Activated CD4-positive, alpha-beta memory T cell treated with anti-CD3 and anti-CD28 coated beads for 36 hours (primary cell): ENCODE measurements around the gene FOXM1. TPM values are rescaled to one million over a fixed set of nuclear protein-coding genes. Genes with fewer than 3 reads are reported as not detected.
"Not testable (repeated sequence)": the region's sequence is repeated elsewhere in the genome, so short reads cannot be mapped to it uniquely, and the experiment has no call there.

Experiments
- CTCF ChIA-PET: fragments of 350-600 bp; sonication (Branson Sonifier 250); formaldehyde crosslinking; loops from one replicate; lab custom pipeline; 2021; ENCODE audit warnings: antibody characterized with exemption, inconsistent platforms; lab: Charles Lee
- POLR2A ChIA-PET: fragments of 350-600 bp; sonication (Branson Sonifier 250); formaldehyde crosslinking; loops from one replicate; lab custom pipeline; 2021; ENCODE audit warnings: antibody characterized with exemption; lab: Charles Lee
- DNase-seq: peaks from one replicate; pipeline ENCODE4 v3.0.0-alpha.2; 2020
- H3K27ac Mint-ChIP-seq: one replicate; pipeline ENCODE4 v1.8.0; 2021; ENCODE audit warnings: mixed read lengths
- H3K27me3 Mint-ChIP-seq: one replicate; pipeline ENCODE4 v1.8.0; 2021; ENCODE audit warnings: mixed read lengths
- H3K36me3 Mint-ChIP-seq: one replicate; pipeline ENCODE4 v1.8.0; 2021; ENCODE audit warnings: mixed read lengths
- H3K4me1 Mint-ChIP-seq: one replicate; pipeline ENCODE4 v1.8.0; 2021; ENCODE audit warnings: low read depth, mixed read lengths
- H3K4me3 Mint-ChIP-seq: one replicate; pipeline ENCODE4 v1.8.0; 2021; ENCODE audit warnings: mild to moderate bottlenecking, mixed read lengths
- H3K9me3 Mint-ChIP-seq: one replicate; pipeline ENCODE4 v1.8.0; 2021; ENCODE audit warnings: mixed read lengths
- intact Hi-C: fragments of 100-400 bp; cut with micrococcal nuclease; formaldehyde crosslinking; loops from one replicate; pipeline ENCODE4 v1.15.1; 2023
- total RNA-seq, 2 experiments: library from RNA; stranded (reverse); gene quantifications; one replicate each; pipeline ENCODE4 v1.2.3, GENCODE V29; 2021

The FOXM1 gene
- total RNA-seq, 2 experiments from 2014 or later, result 79.3 to 80.0 TPM

DNA sequence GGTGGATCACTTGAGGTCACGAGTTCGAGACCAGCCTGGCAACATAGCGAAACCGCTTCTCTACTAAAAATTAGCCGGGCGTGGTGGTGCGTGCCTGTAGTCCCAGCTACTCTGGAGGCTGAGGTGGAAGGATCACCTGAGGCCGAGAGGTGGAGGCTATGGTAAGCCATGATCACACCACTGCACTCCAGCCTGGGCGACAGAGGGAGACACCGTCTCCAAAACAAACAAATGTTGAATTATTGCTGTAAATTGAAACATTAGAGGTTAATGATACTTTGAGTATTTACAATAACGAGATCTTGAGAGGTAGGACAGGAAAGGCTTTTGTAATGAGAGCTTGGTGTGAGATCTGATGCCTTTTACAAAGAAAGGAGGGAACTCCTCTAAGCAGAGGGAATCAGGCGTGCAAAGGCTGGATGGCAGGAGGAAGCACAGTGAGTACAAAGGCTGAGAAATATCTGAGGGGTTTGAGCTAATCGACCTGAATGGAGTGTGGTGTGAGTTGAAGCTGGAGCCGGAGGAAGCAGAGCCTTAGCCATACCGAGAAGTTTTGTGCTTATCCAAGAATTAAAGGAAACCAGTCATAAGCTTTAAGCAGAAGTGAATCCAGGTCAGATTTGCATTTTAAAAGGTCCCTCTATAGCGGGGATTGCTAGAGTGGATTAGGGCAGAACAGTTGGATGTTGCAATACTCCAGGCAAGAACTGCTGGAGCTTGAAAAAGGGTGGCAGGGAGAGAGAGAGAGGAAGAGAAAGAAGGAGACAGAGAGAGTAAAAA is 1.2 kb upstream of the FOXM1 start:
- H3K4me1 Mint-ChIP-seq, result peaks cover 41% of the 10 kb centered on the region
- peaks cover 42% of the 10 kb centered on the region for H3K36me3 Mint-ChIP-seq
- H3K27me3 Mint-ChIP-seq, result no peaks in the 10 kb centered on the region
- intact Hi-C loops, result loop anchor here (1.0 to 10.0 kb wide), 5 partner anchors 10 to 877 kb away; partner anchors contain the start of genes CRACR2A, FKBP4, ITFG2 and TULP3
- DNase-seq, result peak; percentile 35
- ChIA-PET CTCF (interaction anchor here (0.7 to 1.6 kb wide), 5 partner anchors 13 to 198 kb away, joined by 3 to 10 read pairs (median 4); partner anchors contain the start of genes ITFG2 and TULP3), POLR2A (interaction anchor here (1.6 to 2.6 kb wide), 3 partner anchors 10 to 12 kb away, joined by 5 to 26 read pairs (median 6); partner anchors contain the start of gene TULP3)
- peak overlapping the region; percentile 97 for H3K27ac Mint-ChIP-seq
- H3K9me3 Mint-ChIP-seq, result no peaks in the 10 kb centered on the region
- peak overlapping the region; percentile 85 for H3K4me3 Mint-ChIP-seq

- DNase-seq, result peak; percentile 57
- Mint-ChIP-seq H3K4me3 (peak overlapping the region; percentile 95), H3K36me3 (peaks cover 48% of the 10 kb centered on the region), H3K9me3 (no peaks in the 10 kb centered on the region), H3K27ac (peak overlapping the region; percentile 95), H3K27me3 (no peaks in the 10 kb centered on the region), H3K4me1 (peaks cover 32% of the 10 kb centered on the region)
- ChIA-PET CTCF (interaction anchor here (0.6 to 1.6 kb wide), 5 partner anchors 14 to 976 kb away, joined by 3 to 6 read pairs (median 4); partner anchors contain the start of gene TULP3), POLR2A (interaction anchor here (1.6 to 2.6 kb wide), 2 partner anchors 9 to 14 kb away, joined by 6 to 26 read pairs; partner anchors contain the start of gene TULP3)
- intact Hi-C loops, result loop anchor here (1.0 to 10.0 kb wide), 5 partner anchors 8 to 878 kb away; partner anchors contain the start of genes CRACR2A, FKBP4, ITFG2 and TULP3
Observed at GRCh38 chr12:2876431-2877046, 435 bp downstream of the FOXM1 start.

- CTCF ChIA-PET, H3K27me3 Mint-ChIP-seq, H3K4me3 Mint-ChIP-seq, H3K9me3 Mint-ChIP-seq, POLR2A ChIA-PET, DNase-seq: not testable (repeated sequence)
- Mint-ChIP-seq H3K27ac (peak overlapping the region; percentile 38), H3K36me3 (peaks cover 48% of the 10 kb centered on the region), H3K4me1 (peaks cover 13% of the 10 kb centered on the region)
- intact Hi-C loops, result loop anchor here (1.0 kb wide), 1 partner anchor 8 kb away; the partner anchor contains the start of genes FOXM1 and RHNO1
Observed at GRCh38 chr12:2868986-2869632, 7.9 kb downstream of the FOXM1 start.

GRCh38 chr12:2864198-2864597 is 12.8 kb downstream of the FOXM1 start:
- Mint-ChIP-seq H3K27me3 (no peaks in the 10 kb centered on the region), H3K36me3 (peaks cover 63% of the 10 kb centered on the region), H3K27ac (no peak overlapping the region), H3K4me1 (peaks cover 13% of the 10 kb centered on the region), H3K4me3 (no peak overlapping the region), H3K9me3 (no peaks in the 10 kb centered on the region)
- intact Hi-C loops, result no loop called here
- ChIA-PET CTCF (interaction anchor here (0.8 to 1.9 kb wide), 3 partner anchors 10 to 80 kb away, joined by 3 to 11 read pairs (median 4); no protein-coding TSS in a partner anchor), POLR2A (interaction anchor here (1.1 kb wide), 1 partner anchor 10 kb away, joined by 4 read pairs; no protein-coding TSS in a partner anchor)
- no peak for DNase-seq

- peaks cover 61% of the 10 kb centered on the region for H3K36me3 Mint-ChIP-seq
- CTCF ChIA-PET, result interaction anchor here (0.8 to 1.9 kb wide), 3 partner anchors 9 to 81 kb away, joined by 3 to 11 read pairs (median 4); no protein-coding TSS in a partner anchor
- POLR2A ChIA-PET, result interaction anchor here (1.1 kb wide), 1 partner anchor 9 kb away, joined by 4 read pairs; no protein-coding TSS in a partner anchor
- DNase-seq, H3K27ac Mint-ChIP-seq, H3K4me1 Mint-ChIP-seq, intact Hi-C loops, H3K9me3 Mint-ChIP-seq, H3K27me3 Mint-ChIP-seq, H3K4me3 Mint-ChIP-seq: not testable (repeated sequence)
Observed at GRCh38 chr12:2863402-2863801, 13.6 kb downstream of the FOXM1 start.

- Mint-ChIP-seq H3K4me1 (peaks cover 4% of the 10 kb centered on the region), H3K36me3 (peaks cover 57% of the 10 kb centered on the region), H3K9me3 (no peaks in the 10 kb centered on the region), H3K27me3 (no peaks in the 10 kb centered on the region), H3K27ac (no peak overlapping the region), H3K4me3 (no peak overlapping the region)
- intact Hi-C loops, result no loop called here
- no peak for DNase-seq
- POLR2A ChIA-PET, result no interaction called here
- CTCF ChIA-PET, result no interaction called here
Observed at GRCh38 chr12:2862876-2863275, 14.1 kb downstream of the FOXM1 start.

DNA sequence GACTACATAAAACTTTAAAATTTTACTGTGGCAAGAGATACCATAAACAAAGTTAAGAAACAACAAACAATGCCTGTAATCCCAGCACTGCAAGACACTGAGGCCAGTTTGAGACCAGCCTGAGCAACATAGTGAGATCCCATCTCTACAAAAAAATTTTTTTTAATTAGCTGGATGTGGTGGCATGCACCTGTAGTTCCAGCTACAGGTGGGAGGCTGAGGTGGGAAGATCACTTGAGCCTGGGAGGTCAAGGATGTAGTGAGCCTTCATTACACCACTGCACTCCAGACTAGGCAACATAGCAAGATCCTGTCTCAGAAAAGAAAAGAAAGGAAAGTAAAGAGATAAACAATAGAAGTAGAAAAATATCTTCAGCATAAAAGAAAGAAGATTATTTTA is 16.8 kb downstream of the FOXM1 start:
- no peak overlapping the region for H3K27ac Mint-ChIP-seq
- no peaks in the 10 kb centered on the region for H3K9me3 Mint-ChIP-seq
- H3K4me1 Mint-ChIP-seq, result no peaks in the 10 kb centered on the region
- POLR2A ChIA-PET, result no interaction called here
- no peak for DNase-seq
- intact Hi-C loops, result no loop called here
- peaks cover 46% of the 10 kb centered on the region for H3K36me3 Mint-ChIP-seq
- CTCF ChIA-PET, result interaction anchor here (0.7 to 1.2 kb wide), 2 partner anchors 14 to 212 kb away, joined by 3 read pairs; no protein-coding TSS in a partner anchor
- no peaks in the 10 kb centered on the region for H3K27me3 Mint-ChIP-seq
- no peak overlapping the region for H3K4me3 Mint-ChIP-seq

- no peaks in the 10 kb centered on the region for H3K27me3 Mint-ChIP-seq
- POLR2A ChIA-PET, result no interaction called here
- H3K4me1 Mint-ChIP-seq, result no peaks in the 10 kb centered on the region
- no peaks in the 10 kb centered on the region for H3K9me3 Mint-ChIP-seq
- H3K27ac Mint-ChIP-seq, result no peak overlapping the region
- peaks cover 35% of the 10 kb centered on the region for H3K36me3 Mint-ChIP-seq
- intact Hi-C loops, result no loop called here
- CTCF ChIA-PET, result interaction anchor here (0.9 kb wide), 1 partner anchor 25 kb away, joined by 3 read pairs; no protein-coding TSS in a partner anchor
- no peak overlapping the region for H3K4me3 Mint-ChIP-seq
- no peak for DNase-seq
Observed at GRCh38 chr12:2858944-2859421, 18.0 kb downstream of the FOXM1 start.

DNA sequence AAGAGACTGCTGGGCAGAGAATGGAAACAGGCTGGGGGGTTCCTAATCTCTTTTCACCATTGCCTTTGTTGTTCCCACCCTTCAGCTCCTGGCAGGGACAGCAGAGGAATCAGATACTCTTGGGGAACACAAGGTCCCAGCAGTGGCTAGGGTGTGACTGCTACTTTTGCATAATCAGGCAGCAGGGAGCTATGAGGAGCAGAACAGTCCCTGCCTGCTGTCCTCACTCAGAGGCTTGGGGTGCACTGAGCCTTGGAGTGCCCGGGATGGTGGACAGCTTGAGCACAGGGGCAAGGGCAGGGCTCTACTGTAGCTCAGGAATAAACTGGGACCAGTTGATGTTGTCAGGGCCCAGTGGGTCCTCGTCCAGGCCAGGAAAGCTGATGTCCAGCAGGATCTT is 18.6 kb downstream of the FOXM1 start:
- Mint-ChIP-seq H3K4me3 (no peak overlapping the region), H3K9me3 (no peaks in the 10 kb centered on the region), H3K4me1 (no peaks in the 10 kb centered on the region), H3K36me3 (peaks cover 31% of the 10 kb centered on the region), H3K27ac (no peak overlapping the region), H3K27me3 (no peaks in the 10 kb centered on the region)
- CTCF ChIA-PET, result interaction anchor here (0.9 kb wide), 1 partner anchor 26 kb away, joined by 3 read pairs; no protein-coding TSS in a partner anchor
- no peak for DNase-seq
- POLR2A ChIA-PET, result interaction anchor here (1.9 kb wide), 1 partner anchor 62 kb away, joined by 4 read pairs; no protein-coding TSS in a partner anchor
- intact Hi-C loops, result no loop called here

- no peak for DNase-seq
- H3K4me1 Mint-ChIP-seq, result no peaks in the 10 kb centered on the region
- no peaks in the 10 kb centered on the region for H3K27me3 Mint-ChIP-seq
- intact Hi-C loops, result no loop called here
- no peak overlapping the region for H3K4me3 Mint-ChIP-seq
- ChIA-PET POLR2A (interaction anchor here (1.9 kb wide), 1 partner anchor 61 kb away, joined by 4 read pairs; no protein-coding TSS in a partner anchor), CTCF (no interaction called here)
- H3K36me3 Mint-ChIP-seq, result peaks cover 25% of the 10 kb centered on the region
- no peak overlapping the region for H3K27ac Mint-ChIP-seq
- no peaks in the 10 kb centered on the region for H3K9me3 Mint-ChIP-seq
Observed at GRCh38 chr12:2857576-2857975, 19.4 kb downstream of the FOXM1 start.

GRCh38 chr12:2857021-2857431 is 19.9 kb downstream of the FOXM1 start, which contains the start of gene TEX52:
TEX52 (minus strand) TSS chr12:2857039; CDS start chr12:2857026, 13 bp downstream.
- ChIA-PET POLR2A (interaction anchor here (1.9 kb wide), 1 partner anchor 61 kb away, joined by 4 read pairs; no protein-coding TSS in a partner anchor), CTCF (no interaction called here)
- H3K4me1 Mint-ChIP-seq, result no peaks in the 10 kb centered on the region
- DNase-seq, result no peak
- H3K27ac Mint-ChIP-seq, result no peak within 1 kb of the TSS
- H3K36me3 Mint-ChIP-seq, result peaks cover 22% of the 10 kb centered on the region
- H3K27me3 Mint-ChIP-seq, result no peaks in the 10 kb centered on the region
- H3K9me3 Mint-ChIP-seq, result no peaks in the 10 kb centered on the region
- no peak within 1 kb of the TSS for H3K4me3 Mint-ChIP-seq
- intact Hi-C loops, result no loop called here
